Spleen (tissue), 7 donors: ENCODE data around the gene RHEX.

ENCODE experiments used
- CTCF ChIP-seq, 11 experiments: fragments of 200-600 bp in 7 of 11; fragments of 450-650 bp in 4 of 11; sonication (generic) in 4 of 11; IDR thresholded peaks in 8 of 11; conservative IDR thresholded peaks in 3 of 11; 1 replicate in 7 of 11; 2 replicates in 4 of 11; pipeline versions ENCODE4 v1.4.0 to v1.8.0; 2016 to 2021; ENCODE audit warnings: antibody characterized with exemption in 11 of 11, inconsistent platforms in 4 of 11, mild to moderate bottlenecking in 1 of 11
- POLR2A ChIP-seq, 3 donors: fragments of 450-650 bp; IDR thresholded peaks; one replicate each; pipeline ENCODE4 v1.5.1; 2017; ENCODE audit warnings: antibody characterized with exemption in 3 of 3, mild to moderate bottlenecking in 1 of 3
- POLR2AphosphoS5 ChIP-seq, 3 donors: sonication (generic); formaldehyde crosslinking; IDR thresholded peaks; one replicate each; pipeline ENCODE4 v1.5.1; 2017; ENCODE audit warnings: antibody characterized with exemption in 3 of 3
- donor health status: DM: no; HTN: no; CAD: no; lungs with moderate emphysema.
- donor health status: DM: no; HTN: no; CAD: no.
- donor health status: DM: no; HTN: no; CAD: no.

GRCh38 chr1:206109718-206110117 lies 56.7 kb downstream of the RHEX start:
- TF ChIP-seq POLR2A (IDR thresholded peaks at IDR 0.05) (no peak), CTCF (IDR thresholded peaks at IDR 0.05 in 8 of 11, conservative IDR thresholded peaks at IDR 0.05 in 3 of 11) (no peak), POLR2AphosphoS5 (IDR thresholded peaks at IDR 0.05) (no peak)
